ENCODE measurements around the gene SLX4IP.

The SLX4IP gene

DNA sequence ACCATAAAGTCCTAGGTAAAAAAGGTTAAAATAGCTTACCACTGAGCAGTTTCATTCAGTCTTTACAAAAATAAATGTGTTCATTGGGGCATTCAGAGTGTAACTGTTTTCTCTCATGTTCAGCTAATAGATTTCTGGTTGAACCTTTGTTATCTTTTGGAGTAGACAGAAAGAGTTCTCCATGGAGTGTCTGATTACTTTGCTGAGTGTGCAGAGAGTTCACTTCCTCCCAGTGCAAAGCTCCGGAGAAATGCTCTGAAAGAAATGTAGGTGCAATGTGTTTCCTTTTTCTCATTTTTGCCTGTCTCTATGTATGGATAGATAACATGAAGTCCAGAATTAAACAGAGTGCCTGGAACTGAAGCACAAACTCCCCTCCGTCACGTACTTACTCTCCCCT is 186.0 kb downstream of the SLX4IP start:
- Mint-ChIP-seq H3K36me3 (ENCODE audit: low read depth) (peaks cover 2% of the 10 kb centered on the region), H3K27ac (no peak overlapping the region), H3K4me1 (ENCODE audit: low read depth) (no peaks in the 10 kb centered on the region), H3K9me3 (no peaks in the 10 kb centered on the region), H3K4me3 (no peak overlapping the region), H3K27me3 (ENCODE audit: low read depth) (no peaks in the 10 kb centered on the region)

GRCh38 chr20:10622657-10623418 is 187.7 kb downstream of the SLX4IP start:
- Mint-ChIP-seq H3K4me1 (ENCODE audit: low read depth) (no peaks in the 10 kb centered on the region), H3K36me3 (ENCODE audit: low read depth) (peaks cover 2% of the 10 kb centered on the region), H3K9me3 (no peaks in the 10 kb centered on the region), H3K4me3 (no peak overlapping the region), H3K27ac (no peak overlapping the region), H3K27me3 (ENCODE audit: low read depth) (no peaks in the 10 kb centered on the region)

- H3K27ac Mint-ChIP-seq: no peak overlapping the region
- H3K9me3 Mint-ChIP-seq: no peaks in the 10 kb centered on the region
- H3K4me1 Mint-ChIP-seq (ENCODE audit: low read depth): no peaks in the 10 kb centered on the region
- H3K27me3 Mint-ChIP-seq (ENCODE audit: low read depth): no peaks in the 10 kb centered on the region
- H3K4me3 Mint-ChIP-seq: no peak overlapping the region
- peaks cover 2% of the 10 kb centered on the region for H3K36me3 Mint-ChIP-seq (ENCODE audit: low read depth)
These were observed 190.5 kb downstream of the SLX4IP start for GRCh38 chr20:10625641-10626040.

- Mint-ChIP-seq H3K4me3 (no peak overlapping the region), H3K36me3 (ENCODE audit: low read depth) (peaks cover 2% of the 10 kb centered on the region), H3K9me3 (no peaks in the 10 kb centered on the region), H3K27me3 (ENCODE audit: low read depth) (no peaks in the 10 kb centered on the region), H3K27ac (no peak overlapping the region), H3K4me1 (ENCODE audit: low read depth) (no peaks in the 10 kb centered on the region)
These were observed 191.8 kb downstream of the SLX4IP start for GRCh38 chr20:10626896-10627295.

DNA sequence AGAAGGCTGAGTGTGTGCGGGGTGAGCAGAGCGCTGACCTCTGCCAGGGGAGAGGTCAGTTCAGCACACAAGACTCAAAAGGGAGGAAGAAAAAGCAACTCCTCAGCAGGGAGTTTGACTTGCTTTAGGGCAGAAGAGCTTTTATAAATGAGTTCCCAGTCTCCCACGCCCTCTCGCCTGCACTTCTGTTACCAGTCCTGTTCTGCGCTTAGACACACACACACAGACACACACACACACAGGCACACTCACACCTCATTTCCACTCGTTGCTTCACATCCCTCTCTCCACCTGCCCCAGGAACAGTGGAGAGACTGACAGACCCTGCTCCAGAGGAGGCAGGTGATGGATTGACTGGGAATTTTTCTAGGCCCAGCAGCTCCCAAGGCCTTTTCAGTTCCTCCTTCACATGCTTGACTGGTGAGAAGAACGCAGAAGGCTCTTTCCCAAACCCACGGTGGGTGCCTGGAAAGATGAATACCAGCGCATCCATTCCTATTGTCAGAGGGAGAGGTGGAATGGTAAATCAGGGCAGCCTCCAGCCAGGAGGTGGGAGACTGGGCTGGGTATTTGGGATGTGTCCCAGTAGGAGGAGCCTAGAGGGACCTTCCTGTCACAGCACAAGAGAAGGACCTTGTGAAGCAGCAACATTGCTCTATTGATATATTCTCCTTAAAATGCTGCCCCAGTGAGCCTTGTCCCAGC is 195.0 kb downstream of the SLX4IP start:
- H3K4me3 Mint-ChIP-seq: no peak overlapping the region

DNA sequence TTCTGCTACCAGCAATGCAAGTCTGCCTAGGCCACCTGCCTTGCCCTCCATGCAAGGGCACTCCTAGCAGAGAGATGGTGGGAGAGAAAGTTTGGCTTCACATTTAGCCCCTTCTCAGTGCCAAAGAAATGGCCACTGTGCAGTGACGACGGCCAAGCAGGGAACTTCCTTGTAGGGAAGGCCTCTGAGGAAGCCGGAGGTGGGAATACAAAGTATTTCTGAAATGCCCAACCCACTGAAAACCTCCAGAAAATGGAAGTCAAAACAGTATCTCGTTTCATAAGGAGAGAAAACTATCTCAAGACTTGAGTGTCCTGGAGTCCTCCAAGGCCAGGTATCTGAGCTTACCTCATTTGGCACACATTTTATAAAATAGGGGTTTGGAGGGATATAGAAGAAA is 196.0 kb downstream of the SLX4IP start:
- Mint-ChIP-seq H3K4me3 (no peak overlapping the region), H3K27ac (no peak overlapping the region), H3K4me1 (ENCODE audit: low read depth) (peaks cover 2% of the 10 kb centered on the region), H3K36me3 (ENCODE audit: low read depth) (no peaks in the 10 kb centered on the region), H3K9me3 (no peaks in the 10 kb centered on the region), H3K27me3 (ENCODE audit: low read depth) (no peaks in the 10 kb centered on the region)

More for the DNA sequence above, 195.0 kb downstream of the SLX4IP start:
- Mint-ChIP-seq H3K27ac (no peak overlapping the region), H3K36me3 (ENCODE audit: low read depth) (no peaks in the 10 kb centered on the region), H3K4me1 (ENCODE audit: low read depth) (peaks cover 2% of the 10 kb centered on the region), H3K27me3 (ENCODE audit: low read depth) (no peaks in the 10 kb centered on the region), H3K9me3 (no peaks in the 10 kb centered on the region)

DNA sequence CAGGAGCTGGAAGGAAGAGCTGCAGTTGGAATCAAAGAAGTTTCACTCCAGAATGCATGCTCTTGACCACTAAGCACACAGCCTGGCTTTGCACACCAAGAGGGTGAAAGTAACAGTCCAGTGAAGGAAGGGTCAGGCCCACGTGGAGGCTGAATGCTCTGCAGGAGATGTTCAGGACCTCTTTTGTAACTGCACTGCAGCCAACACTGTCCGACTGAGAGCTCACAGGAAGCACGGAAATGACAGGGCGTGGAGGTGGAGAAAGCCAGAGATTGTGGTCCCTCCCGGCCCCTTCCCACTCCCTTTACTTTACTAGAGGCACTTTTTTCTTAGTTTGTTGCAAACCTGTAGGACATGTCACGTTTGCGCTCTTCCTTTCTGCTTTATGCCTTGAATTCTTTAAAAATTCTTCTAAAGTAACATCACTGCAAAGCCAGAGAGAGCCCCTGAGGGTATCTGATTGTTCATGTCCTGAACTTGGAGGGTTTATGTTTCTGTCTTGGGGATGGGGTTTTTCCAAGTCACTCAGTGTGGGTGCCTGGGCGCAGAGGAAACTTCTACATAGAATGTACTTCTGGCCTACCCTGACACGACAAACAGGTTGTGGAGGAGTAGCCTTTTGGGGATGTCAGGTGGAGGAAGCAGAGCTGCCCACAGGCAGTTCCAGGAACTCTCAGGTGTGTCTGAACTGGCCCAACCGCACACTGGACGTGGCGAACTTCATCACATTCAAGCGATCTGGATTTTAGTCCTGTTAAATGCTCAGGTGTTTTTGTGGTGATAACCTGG is 197.8 kb downstream of the SLX4IP start:
- no peaks in the 10 kb centered on the region for H3K27me3 Mint-ChIP-seq (ENCODE audit: low read depth)
- no peak overlapping the region for H3K27ac Mint-ChIP-seq
- H3K36me3 Mint-ChIP-seq (ENCODE audit: low read depth): no peaks in the 10 kb centered on the region
- H3K4me1 Mint-ChIP-seq (ENCODE audit: low read depth): peaks cover 2% of the 10 kb centered on the region
- no peaks in the 10 kb centered on the region for H3K9me3 Mint-ChIP-seq
- H3K4me3 Mint-ChIP-seq: no peak overlapping the region

GRCh38 chr20:10633718-10634117 is 198.6 kb downstream of the SLX4IP start:
- H3K4me3 Mint-ChIP-seq: no peak overlapping the region

DNA sequence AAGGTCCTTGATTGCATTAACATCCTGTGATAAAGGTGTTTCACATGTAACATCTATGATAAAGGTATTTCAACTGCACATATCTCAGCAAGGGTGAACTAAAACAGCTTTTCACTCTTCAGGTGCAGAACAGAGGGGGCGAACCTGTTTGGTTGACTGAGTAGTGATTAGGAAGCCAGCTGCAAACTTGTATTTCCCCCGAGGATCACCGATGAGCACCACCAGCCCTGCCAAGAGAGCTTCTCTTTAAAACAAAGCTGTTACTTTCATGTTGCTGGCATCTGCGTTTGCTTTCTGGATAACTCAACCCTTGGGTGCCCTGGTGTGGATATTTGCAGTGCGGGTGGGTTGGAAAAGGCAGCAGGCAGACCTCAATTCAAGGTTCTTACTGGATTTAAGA is 199.1 kb downstream of the SLX4IP start:
- H3K27me3 Mint-ChIP-seq (ENCODE audit: low read depth): no peaks in the 10 kb centered on the region
- no peaks in the 10 kb centered on the region for H3K36me3 Mint-ChIP-seq (ENCODE audit: low read depth)
- no peaks in the 10 kb centered on the region for H3K9me3 Mint-ChIP-seq
- no peak overlapping the region for H3K27ac Mint-ChIP-seq
- H3K4me3 Mint-ChIP-seq: no peak overlapping the region
- peaks cover 2% of the 10 kb centered on the region for H3K4me1 Mint-ChIP-seq (ENCODE audit: low read depth)

More at GRCh38 chr20:10633718-10634117, 198.6 kb downstream of the SLX4IP start:
- H3K9me3 Mint-ChIP-seq: no peaks in the 10 kb centered on the region
- peaks cover 2% of the 10 kb centered on the region for H3K4me1 Mint-ChIP-seq (ENCODE audit: low read depth)
- H3K36me3 Mint-ChIP-seq (ENCODE audit: low read depth): no peaks in the 10 kb centered on the region
- no peaks in the 10 kb centered on the region for H3K27me3 Mint-ChIP-seq (ENCODE audit: low read depth)
- H3K27ac Mint-ChIP-seq: no peak overlapping the region

- Mint-ChIP-seq H3K4me1 (ENCODE audit: low read depth) (peaks cover 2% of the 10 kb centered on the region), H3K27me3 (ENCODE audit: low read depth) (no peaks in the 10 kb centered on the region), H3K27ac (no peak overlapping the region), H3K36me3 (ENCODE audit: low read depth) (no peaks in the 10 kb centered on the region), H3K9me3 (no peaks in the 10 kb centered on the region), H3K4me3 (no peak overlapping the region)
These were observed 199.7 kb downstream of the SLX4IP start for GRCh38 chr20:10634683-10635411.

GRCh38 chr20:10635476-10636208 is 200.5 kb downstream of the SLX4IP start:
- no peak overlapping the region for H3K4me3 Mint-ChIP-seq
- H3K27me3 Mint-ChIP-seq (ENCODE audit: low read depth): no peaks in the 10 kb centered on the region
- no peaks in the 10 kb centered on the region for H3K36me3 Mint-ChIP-seq (ENCODE audit: low read depth)
- H3K9me3 Mint-ChIP-seq: no peaks in the 10 kb centered on the region
- peaks cover 2% of the 10 kb centered on the region for H3K4me1 Mint-ChIP-seq (ENCODE audit: low read depth)
- no peak overlapping the region for H3K27ac Mint-ChIP-seq

- Mint-ChIP-seq H3K4me3 (no peak overlapping the region), H3K9me3 (no peaks in the 10 kb centered on the region), H3K27ac (no peak overlapping the region), H3K36me3 (ENCODE audit: low read depth) (no peaks in the 10 kb centered on the region), H3K27me3 (ENCODE audit: low read depth) (no peaks in the 10 kb centered on the region), H3K4me1 (ENCODE audit: low read depth) (peaks cover 2% of the 10 kb centered on the region)
These were observed 201.3 kb downstream of the SLX4IP start for GRCh38 chr20:10636326-10636818.

GRCh38 chr20:10637031-10637559 is 202.0 kb downstream of the SLX4IP start:
- H3K36me3 Mint-ChIP-seq (ENCODE audit: low read depth): no peaks in the 10 kb centered on the region
- no peaks in the 10 kb centered on the region for H3K27me3 Mint-ChIP-seq (ENCODE audit: low read depth)
- H3K9me3 Mint-ChIP-seq: no peaks in the 10 kb centered on the region
- no peak overlapping the region for H3K4me3 Mint-ChIP-seq
- peaks cover 2% of the 10 kb centered on the region for H3K4me1 Mint-ChIP-seq (ENCODE audit: low read depth)
- no peak overlapping the region for H3K27ac Mint-ChIP-seq

Measured in T-helper 1 cell treated with Interleukin-12 subunit alpha and Interleukin-12 subunit beta and Interleukin-4 antibody, amounts not matched to agents 30 μg/mL and 1 μg/mL, for 36 hours (primary cell).